AG10803 (cell line): Measurements from ENCODE around the gene INAVA.

Source experiments
- DNase-seq: peaks from one replicate; pipeline ENCODE4 v3.0.0; 2010; ENCODE audit warnings: low read depth
- H3K4me3 ChIP-seq: 2 replicates; pipeline ENCODE4 v1.5.1; 2011; ENCODE audit warnings: mild to moderate bottlenecking, low read length, control low read depth
- TF ChIP-seq, protein P1 (sequence below): conservative IDR thresholded peaks from 2 replicates; pipeline ENCODE4 v1.5.1; 2011; ENCODE audit warnings: mild to moderate bottlenecking, low read length, control low read depth, inconsistent platforms

INAVA gene

DNA sequence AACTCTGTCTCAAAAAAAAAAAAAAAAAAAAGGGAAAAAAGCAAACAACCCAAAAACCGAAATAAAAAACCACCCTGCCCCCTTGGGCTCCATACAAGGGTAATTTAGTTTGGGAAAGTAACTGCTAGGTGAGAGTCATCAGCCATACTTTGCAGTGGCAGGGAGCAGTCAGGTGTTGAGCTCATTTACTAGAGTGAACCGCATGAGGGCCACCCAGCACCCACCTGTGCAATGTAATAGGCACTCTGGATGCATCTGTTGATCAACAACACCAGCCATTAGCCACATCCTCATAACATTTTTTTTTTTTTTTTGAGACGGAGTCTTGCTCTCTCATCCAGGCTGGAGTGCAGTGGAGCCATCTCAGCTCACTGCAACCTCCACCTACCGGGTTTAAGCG is 9.1 kb downstream of the INAVA start:
- TF ChIP-seq, protein P1, sequence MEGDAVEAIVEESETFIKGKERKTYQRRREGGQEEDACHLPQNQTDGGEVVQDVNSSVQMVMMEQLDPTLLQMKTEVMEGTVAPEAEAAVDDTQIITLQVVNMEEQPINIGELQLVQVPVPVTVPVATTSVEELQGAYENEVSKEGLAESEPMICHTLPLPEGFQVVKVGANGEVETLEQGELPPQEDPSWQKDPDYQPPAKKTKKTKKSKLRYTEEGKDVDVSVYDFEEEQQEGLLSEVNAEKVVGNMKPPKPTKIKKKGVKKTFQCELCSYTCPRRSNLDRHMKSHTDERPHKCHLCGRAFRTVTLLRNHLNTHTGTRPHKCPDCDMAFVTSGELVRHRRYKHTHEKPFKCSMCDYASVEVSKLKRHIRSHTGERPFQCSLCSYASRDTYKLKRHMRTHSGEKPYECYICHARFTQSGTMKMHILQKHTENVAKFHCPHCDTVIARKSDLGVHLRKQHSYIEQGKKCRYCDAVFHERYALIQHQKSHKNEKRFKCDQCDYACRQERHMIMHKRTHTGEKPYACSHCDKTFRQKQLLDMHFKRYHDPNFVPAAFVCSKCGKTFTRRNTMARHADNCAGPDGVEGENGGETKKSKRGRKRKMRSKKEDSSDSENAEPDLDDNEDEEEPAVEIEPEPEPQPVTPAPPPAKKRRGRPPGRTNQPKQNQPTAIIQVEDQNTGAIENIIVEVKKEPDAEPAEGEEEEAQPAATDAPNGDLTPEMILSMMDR: no peak
- no peak overlapping the region for H3K4me3 ChIP-seq
- no peak for DNase-seq

DNA sequence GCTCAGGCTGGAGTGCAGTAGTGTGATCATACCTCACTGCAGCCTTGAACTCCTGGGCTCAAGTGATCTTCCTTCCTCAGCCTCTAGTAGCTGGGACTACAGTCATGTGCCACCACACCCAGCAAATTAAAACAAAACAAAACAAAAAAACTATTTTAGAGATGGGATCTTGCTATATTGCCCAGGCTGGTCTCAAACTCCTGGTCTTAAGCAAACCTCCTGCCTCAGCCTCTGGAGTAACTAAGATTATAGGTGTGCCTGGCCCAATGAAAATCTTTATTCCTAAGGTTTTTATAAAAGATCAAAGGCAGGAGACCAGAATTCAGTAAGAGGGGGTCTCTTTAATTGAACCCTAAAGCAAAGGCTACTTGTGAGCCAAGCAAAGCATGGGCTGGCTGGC is 10.1 kb downstream of the INAVA start:
- no peak for DNase-seq
- H3K4me3 ChIP-seq: no peak overlapping the region
- TF ChIP-seq, protein P1: no peak

DNA sequence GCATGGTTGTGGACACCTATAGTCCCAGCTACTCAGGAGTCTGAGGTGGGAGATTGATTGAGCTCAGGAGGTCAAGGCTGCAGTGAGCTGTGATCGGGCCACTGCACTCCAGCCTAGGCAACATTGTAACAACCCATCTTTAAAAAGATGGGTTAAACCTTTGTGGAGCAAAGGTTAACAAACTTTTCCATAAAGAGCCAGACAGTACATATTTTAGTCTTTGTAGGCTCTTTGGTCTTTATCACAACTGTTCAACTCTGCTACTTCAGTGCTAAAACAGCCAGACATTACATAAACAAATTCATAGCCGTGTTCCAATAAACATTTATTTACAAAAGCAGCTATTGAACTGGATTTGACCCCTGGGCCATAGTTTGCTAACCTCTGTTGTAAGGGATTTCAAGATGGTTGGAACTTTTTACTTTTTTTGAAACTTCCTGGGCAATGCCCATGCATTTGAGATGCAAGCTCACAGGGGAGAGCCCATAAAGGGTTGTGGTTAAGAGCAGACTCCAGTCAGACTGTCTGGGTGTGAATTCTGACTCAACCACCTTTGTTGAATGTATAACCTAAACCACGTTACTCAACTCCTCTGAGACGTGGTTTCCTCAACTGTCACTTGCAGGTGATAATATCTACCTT is 10.8 kb downstream of the INAVA start:
- TF ChIP-seq, protein P1: no peak
- no peak for DNase-seq
- no peak overlapping the region for H3K4me3 ChIP-seq

DNA sequence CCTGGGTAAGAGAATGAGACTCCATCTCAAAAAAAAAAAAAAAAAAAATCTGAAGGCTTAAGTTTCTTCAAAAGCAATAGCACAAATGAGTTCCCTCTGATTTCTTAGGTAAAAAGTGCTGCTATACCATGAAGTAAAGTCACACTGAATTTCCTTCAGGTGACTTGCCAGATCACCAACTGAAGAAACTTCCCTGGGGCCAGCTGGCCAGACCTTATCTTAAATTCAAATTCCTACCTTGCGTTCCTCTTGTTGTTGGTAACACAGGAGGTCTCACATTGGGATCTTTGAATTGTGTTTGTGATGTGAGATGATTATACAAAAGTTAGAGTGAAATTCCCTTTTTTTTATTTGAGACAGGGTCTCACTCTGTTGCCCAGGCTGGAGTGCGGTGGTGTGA is 11.8 kb downstream of the INAVA start:
- no peak for DNase-seq
- H3K4me3 ChIP-seq: no peak overlapping the region
- TF ChIP-seq, protein P1: no peak

DNA sequence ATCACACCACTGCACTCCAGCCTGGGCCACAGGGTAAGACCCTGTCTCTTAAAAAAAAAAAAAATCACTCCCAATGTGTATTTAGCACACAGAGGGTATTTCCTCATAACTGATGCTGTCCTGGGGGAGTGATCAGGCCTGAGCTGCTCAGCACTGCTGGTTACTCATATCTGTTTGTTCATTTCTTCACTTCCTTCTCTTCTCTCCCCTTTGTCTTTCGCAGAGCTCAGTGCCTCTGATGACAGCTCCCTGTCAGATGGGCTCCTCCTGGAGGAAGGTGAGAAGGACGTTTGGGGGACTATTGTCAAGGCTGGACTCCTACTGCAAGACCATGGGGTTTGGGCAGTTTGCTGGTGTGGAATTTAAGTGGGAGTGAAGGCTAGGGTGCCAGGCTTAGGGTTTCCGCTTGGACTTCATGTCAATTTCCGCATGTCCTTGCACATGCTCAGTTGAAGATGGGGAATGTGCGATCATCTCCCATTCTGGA is 13.0 kb downstream of the INAVA start:
- H3K4me3 ChIP-seq: no peak overlapping the region
- DNase-seq: no peak
- TF ChIP-seq, protein P1: no peak

DNA sequence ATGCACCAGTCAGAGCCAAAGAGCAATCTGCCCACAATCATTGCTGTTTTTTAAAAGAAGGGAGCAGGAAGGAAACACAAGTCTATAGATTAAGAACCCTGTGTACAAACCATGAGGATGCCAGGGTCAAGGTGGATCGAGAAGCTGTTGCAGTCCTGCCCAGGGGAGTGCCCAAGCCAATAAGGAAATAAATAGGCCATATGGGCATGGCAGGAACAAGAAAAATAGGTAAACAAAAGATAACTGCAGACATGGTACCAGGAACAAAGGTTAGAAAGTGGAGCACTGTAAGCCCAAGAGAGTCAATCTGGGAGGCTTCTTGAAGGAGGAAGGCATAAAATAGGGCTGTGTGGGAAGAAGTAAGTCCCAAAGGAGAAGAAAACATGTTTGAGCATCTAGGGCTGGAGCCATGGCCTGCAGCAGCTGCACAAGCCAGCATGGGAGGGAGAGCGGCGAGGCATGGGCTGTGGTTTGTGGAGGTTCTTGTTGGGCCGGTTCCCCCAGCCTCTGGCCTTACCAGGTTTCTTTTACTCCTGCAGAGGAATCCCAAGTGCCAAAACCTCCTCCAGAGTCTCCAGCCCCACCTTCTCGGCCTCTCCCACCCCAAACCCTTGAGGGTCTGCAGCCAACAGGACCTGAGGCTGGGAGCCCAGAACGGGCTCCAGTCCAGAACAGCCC is 13.6 kb downstream of the INAVA start:
- DNase-seq: no peak
- TF ChIP-seq, protein P1: no peak
- no peak overlapping the region for H3K4me3 ChIP-seq

DNA sequence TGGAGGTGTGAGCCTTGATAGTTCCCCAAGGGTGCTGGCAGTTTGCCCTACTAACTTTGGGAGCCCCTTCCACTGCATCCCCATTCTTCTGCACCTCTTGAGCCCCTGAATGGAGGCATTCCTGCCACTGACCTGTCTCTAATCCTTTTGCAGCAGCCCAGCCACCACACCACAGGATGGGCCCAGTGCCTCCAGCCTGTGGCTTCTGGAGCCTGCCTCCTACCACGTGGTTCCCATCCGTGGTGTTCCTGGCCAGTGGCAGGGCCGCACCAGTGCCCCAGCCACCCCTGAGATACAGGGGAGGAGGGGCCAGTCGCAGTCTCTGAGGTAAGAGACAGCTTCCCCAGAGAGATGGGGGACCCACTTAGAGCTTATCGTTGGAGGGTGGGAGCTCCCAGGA is 14.4 kb downstream of the INAVA start:
- DNase-seq: no peak
- no peak overlapping the region for H3K4me3 ChIP-seq
- TF ChIP-seq, protein P1: no peak
